SK-N-SH (cell line): ENCODE data around the gene TP73. TPM values are rescaled to one million over a fixed set of nuclear protein-coding genes. Genes with fewer than 3 reads are reported as not detected.
"Not testable (repeated sequence)": the region's sequence is repeated elsewhere in the genome, so short reads cannot be mapped to it uniquely, and the experiment has no call there.

Experiments
- CTCF ChIA-PET: fragments of 300-600, 350-600 bp; formaldehyde crosslinking; extraction: SDS; loops from one replicate; lab custom pipeline; 2021; lab: Yijun Ruan, JAX
- POLR2A ChIA-PET: fragments of 350-600 bp; sonication (Branson Sonifier 250); formaldehyde crosslinking; extraction: SDS; loops from one replicate; lab custom pipeline; 2020; ENCODE audit warnings: antibody characterized with exemption, inconsistent platforms; lab: Yijun Ruan, JAX
- DNase-seq: peaks from one replicate; pipeline ENCODE4 v3.0.0; 2012
- H2AFZ ChIP-seq: fragments of 200-600 bp; sonication (generic); 2 replicates; pipeline ENCODE4 v1.8.1; 2016; ENCODE audit warnings: antibody characterized with exemption, mild to moderate bottlenecking, low read depth
- H3F3A ChIP-seq: fragments of 200-600 bp; sonication (generic); replicated peaks from 2 replicates; pipeline ENCODE3; 2016; ENCODE audit warnings: antibody characterized with exemption, mild to moderate bottlenecking; ENCODE audit not compliant: insufficient read depth
- H3K27ac ChIP-seq, 2 experiments: fragments of 200-500 bp in 1 of 2; fragments of 200-600 bp in 1 of 2; sonication (Bioruptor generic) in 1 of 2; sonication (generic), shearing (Covaris generic) in 1 of 2; 2 replicates each; pipeline versions ENCODE4 v1.5.1 to v1.6.1; 2014 to 2016; ENCODE audit warnings: low read depth in 2 of 2, inconsistent platforms in 1 of 2, low read length in 1 of 2, mild to moderate bottlenecking in 1 of 2, mixed read lengths in 1 of 2
- H3K27me3 ChIP-seq: fragments of 200-600 bp; sonication (generic), shearing (Covaris generic); 2 replicates; pipeline ENCODE4 v1.6.1; 2016; ENCODE audit warnings: mixed run types; ENCODE audit not compliant: insufficient read depth
- H3K36me3 ChIP-seq, 2 experiments: fragments of 200-500 bp in 1 of 2; fragments of 200-600 bp in 1 of 2; sonication (Bioruptor generic) in 1 of 2; sonication (generic) in 1 of 2; replicated peaks in 1 of 2; 2 replicates each; pipeline versions ENCODE3 to v1.5.1; 2014 to 2016; ENCODE audit warnings: low read length in 1 of 2, mild to moderate bottlenecking in 1 of 2; ENCODE audit not compliant: insufficient read depth in 2 of 2, control insufficient read depth in 1 of 2
- H3K4me1 ChIP-seq, 2 experiments: fragments of 200-500 bp in 1 of 2; fragments of 200-600 bp in 1 of 2; sonication (Bioruptor generic) in 1 of 2; sonication (generic), shearing (Covaris generic) in 1 of 2; 2 replicates each; pipeline versions ENCODE4 v1.5.1 to v1.6.1; 2014 to 2016; ENCODE audit warnings: low read depth in 1 of 2, low read length in 1 of 2, mixed run types in 1 of 2; ENCODE audit not compliant: insufficient read depth in 2 of 2, control insufficient read depth in 1 of 2
- H3K4me2 ChIP-seq: fragments of 200-600 bp; sonication (generic), shearing (Covaris generic); 2 replicates; pipeline ENCODE4 v1.6.1; 2017; ENCODE audit warnings: mixed run types
- H3K4me3 ChIP-seq, 2 experiments: fragments of 200-500 bp in 1 of 2; fragments of 200-600 bp in 1 of 2; sonication (Bioruptor generic) in 1 of 2; sonication (generic), shearing (Covaris generic) in 1 of 2; 2 replicates each; pipeline versions ENCODE4 v1.5.1 to v1.8.1; 2014 to 2016; ENCODE audit warnings: low read depth in 2 of 2, inconsistent platforms in 1 of 2, low read length in 1 of 2, mild to moderate bottlenecking in 1 of 2, mixed read lengths in 1 of 2, moderate library complexity in 1 of 2
- H3K79me2 ChIP-seq: fragments of 200-600 bp; sonication (generic); 2 replicates; pipeline ENCODE4 v1.8.1; 2017; ENCODE audit warnings: mild to moderate bottlenecking; ENCODE audit not compliant: insufficient read depth
- H3K9ac ChIP-seq: fragments of 200-600 bp; sonication (generic); 2 replicates; pipeline ENCODE4 v1.6.1; 2017; ENCODE audit warnings: mixed run types
- H3K9me2 ChIP-seq: fragments of 200-600 bp; sonication (generic); 2 replicates; pipeline ENCODE4 v1.6.1; 2017; ENCODE audit warnings: mixed run types
- H3K9me3 ChIP-seq: fragments of 200-600 bp; sonication (generic); 2 replicates; pipeline ENCODE4 v1.6.1; 2017; ENCODE audit warnings: mixed run types, mild to moderate bottlenecking, moderate library complexity
- H4K20me1 ChIP-seq: fragments of 200-600 bp; sonication (generic); 2 replicates; pipeline ENCODE4 v1.6.1; 2017; ENCODE audit warnings: mild to moderate bottlenecking, mixed run types; ENCODE audit not compliant: insufficient read depth
- CTCF ChIP-seq: fragments of 200-600 bp; sonication (generic); IDR thresholded peaks from 2 replicates; pipeline ENCODE4 v1.6.1; 2017; ENCODE audit warnings: antibody characterized with exemption, mild to moderate bottlenecking, moderate library complexity
- EP300 ChIP-seq, 2 experiments: IDR thresholded peaks; 2 replicates each; pipeline versions ENCODE4 v1.4.0 to v1.6.1; 2012; ENCODE audit warnings: borderline replicate concordance in 1 of 2, low read depth in 1 of 2, low read length in 1 of 2
- EZH2phosphoT487 ChIP-seq: fragments of 200-600 bp; sonication (generic); IDR thresholded peaks from 2 replicates; pipeline ENCODE4 v1.6.1; 2017; ENCODE audit warnings: low read depth, mixed run types, mild to moderate bottlenecking, antibody characterized with exemption, moderate library complexity, borderline replicate concordance
- IRF3 ChIP-seq: fragments of 150-350 bp; IDR thresholded peaks from 2 replicates; pipeline ENCODE4 v1.6.1; 2016; ENCODE audit warnings: mild to moderate bottlenecking, low read depth, low read length
- MEF2A ChIP-seq: IDR thresholded peaks from 2 replicates; pipeline ENCODE4 v1.4.0; 2012; ENCODE audit warnings: low read depth, borderline replicate concordance
- NFIC ChIP-seq: IDR thresholded peaks from 2 replicates; pipeline ENCODE4 v1.4.0; 2012; ENCODE audit warnings: borderline replicate concordance
- RAD21 ChIP-seq: IDR thresholded peaks from 2 replicates; pipeline ENCODE4 v1.6.1; 2012; ENCODE audit warnings: mild to moderate bottlenecking, low read length
- REST ChIP-seq: IDR thresholded peaks from 2 replicates; pipeline ENCODE4 v1.6.1; 2012; ENCODE audit warnings: mild to moderate bottlenecking, low read depth, low read length, moderate library complexity
- SMC3 ChIP-seq: IDR thresholded peaks from 2 replicates; pipeline ENCODE4 v1.6.1; 2012; ENCODE audit warnings: low read depth, low read length, improper control_type of control experiment
- TAF1 ChIP-seq: IDR thresholded peaks from 2 replicates; pipeline ENCODE4 v1.6.1; 2012; ENCODE audit warnings: low read depth, mild to moderate bottlenecking, low read length, moderate library complexity, borderline replicate concordance
- TCF12 ChIP-seq: IDR thresholded peaks from 2 replicates; pipeline ENCODE4 v1.4.0; 2012
- WGBS: methylation state at CpG from one replicate; pipeline ENCODE4 v1.1.6; 2017; ENCODE audit warnings: low lambda C conversion rate; 5-methylcytosine and 5-hydroxymethylcytosine counted together
- polyA plus RNA-seq, 3 experiments: library from polyadenylated mRNA; depleted of rRNA; stranded (reverse); fragments of >200 nt; gene quantifications; 2 replicates each; pipeline ENCODE4 v1.2.3, GENCODE V29; 2012
- TF ChIP-seq, protein P1 (sequence below): IDR thresholded peaks from 2 replicates; pipeline ENCODE4 v1.4.0; 2012; ENCODE audit warnings: low read depth, borderline replicate concordance

Gene TP73
- polyA plus RNA-seq, 1 of the 3 experiments (the other 2 are of a cell fraction) = 0.64 TPM

DNA sequence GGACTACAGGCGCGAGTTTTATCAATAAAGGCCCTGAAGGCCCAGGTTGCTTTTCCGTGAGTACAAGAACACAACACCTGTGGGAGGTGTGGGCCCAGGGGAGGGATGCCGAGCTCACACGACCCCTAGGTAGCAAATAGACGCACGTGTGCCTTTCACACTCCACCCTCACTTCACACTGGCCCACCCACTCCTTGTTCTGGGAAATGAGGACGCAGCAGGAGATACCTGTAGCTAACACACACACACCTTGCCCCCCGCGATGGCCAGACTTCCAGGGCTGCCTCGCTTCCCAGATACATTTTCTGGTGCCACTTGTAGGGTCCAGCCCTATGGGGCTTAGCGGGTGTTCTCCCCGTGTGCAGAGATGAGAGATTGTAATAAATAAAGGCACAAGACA is 95.6 kb downstream of the TP73 start:
- Histone ChIP-seq H3K4me2 (peak overlapping the region; percentile 75), H3K36me3 (peaks cover 0 to 4% of the 10 kb centered on the region in 2 experiments), H3K4me1 (peaks cover 0 to 28% of the 10 kb centered on the region in 2 experiments; a peak in 1 of 4 replicates), H3K9me3 (no peaks in the 10 kb centered on the region), H3K9ac (no peak overlapping the region), H3K27me3 (no peaks in the 10 kb centered on the region), H4K20me1 (no peaks in the 10 kb centered on the region), H3K27ac (no peak overlapping the region), H3K4me3 (peak overlapping the region; percentile 56 to 79; a peak in 3 of 4 replicates), H3F3A (peaks cover 10% of the 10 kb centered on the region), H3K79me2 (peaks cover 4% of the 10 kb centered on the region; the same call in 1 of the 2 replicates), H2AFZ (peak overlapping the region; percentile 87; the same call in 1 of the 2 replicates), H3K9me2 (no peaks in the 10 kb centered on the region)
- no peak for DNase-seq
- WGBS = 54% methylated on average over 10 of the region's 13 CpGs
- TF ChIP-seq NFIC = no peak
- TF ChIP-seq EP300 (IDR thresholded peaks at IDR 0.05; ENCODE audit: borderline replicate concordance in 1 of 2, low read depth in 1 of 2, low read length in 1 of 2) = no peak
- TF ChIP-seq SMC3 = no peak
- no peak for TF ChIP-seq CTCF
- no peak for TF ChIP-seq TCF12
- TF ChIP-seq, protein P1, sequence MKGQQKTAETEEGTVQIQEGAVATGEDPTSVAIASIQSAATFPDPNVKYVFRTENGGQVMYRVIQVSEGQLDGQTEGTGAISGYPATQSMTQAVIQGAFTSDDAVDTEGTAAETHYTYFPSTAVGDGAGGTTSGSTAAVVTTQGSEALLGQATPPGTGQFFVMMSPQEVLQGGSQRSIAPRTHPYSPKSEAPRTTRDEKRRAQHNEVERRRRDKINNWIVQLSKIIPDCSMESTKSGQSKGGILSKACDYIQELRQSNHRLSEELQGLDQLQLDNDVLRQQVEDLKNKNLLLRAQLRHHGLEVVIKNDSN = no peak
- no peak for TF ChIP-seq REST
- no peak for TF ChIP-seq EZH2phosphoT487
- TF ChIP-seq MEF2A = no peak
- no peak for TF ChIP-seq IRF3
- no peak for TF ChIP-seq TAF1
- no peak for TF ChIP-seq RAD21
- CTCF ChIA-PET = interaction anchor here (1.1 to 1.5 kb wide), 2 partner anchors 20 to 23 kb away, joined by 3 to 4 read pairs; no protein-coding TSS in a partner anchor
- POLR2A ChIA-PET = no interaction called here

DNA sequence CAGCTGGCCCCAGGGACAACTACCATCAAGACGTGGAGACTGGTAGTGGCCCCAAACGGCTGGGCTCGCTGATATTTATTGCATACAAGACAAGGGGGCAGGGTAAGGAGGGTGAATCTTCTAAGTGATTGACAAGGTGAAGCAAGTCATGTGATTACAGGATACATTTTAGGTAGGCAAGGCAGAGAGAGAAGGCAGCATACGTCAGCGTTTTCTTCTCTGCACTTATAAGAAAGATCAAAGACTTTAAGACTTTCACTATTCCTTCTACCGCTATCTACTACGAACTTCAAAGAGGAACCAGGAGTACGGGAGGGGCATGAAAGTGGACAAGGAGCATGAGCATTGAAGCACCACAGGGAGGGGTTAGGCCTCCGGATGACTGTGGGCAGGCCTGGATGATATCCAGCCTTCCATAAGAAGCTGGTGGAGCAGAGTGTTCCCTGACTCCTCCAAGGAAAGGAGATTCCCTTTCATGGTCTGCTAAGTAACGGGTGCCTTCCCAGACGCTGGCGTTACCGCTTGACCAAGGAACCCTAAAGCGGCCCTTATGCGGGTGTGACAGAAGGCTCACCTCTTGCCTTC is 96.1 kb downstream of the TP73 start:
- H3K4me2 ChIP-seq, H2AFZ ChIP-seq, H3K27me3 ChIP-seq, H3K9ac ChIP-seq, H3K9me3 ChIP-seq, H3F3A ChIP-seq, POLR2A ChIA-PET, H3K4me3 ChIP-seq, H4K20me1 ChIP-seq, H3K9me2 ChIP-seq, DNase-seq, H3K79me2 ChIP-seq, H3K27ac ChIP-seq, H3K36me3 ChIP-seq: not testable (repeated sequence)
- CTCF ChIA-PET = interaction anchor here (1.1 to 1.5 kb wide), 2 partner anchors 20 to 24 kb away, joined by 3 to 4 read pairs; no protein-coding TSS in a partner anchor
- 92% methylated on average over 14 of the region's 15 CpGs for WGBS
- H3K4me1 ChIP-seq = peaks cover 0 to 28% of the 10 kb centered on the region in 2 experiments; a peak in 1 of 4 replicates
